ENCODE data around the gene ERC2.

GRCh38 chr3:55775366-55776154 lies 692.7 kb downstream of the ERC2 start:
- TF ChIP-seq CTCF (IDR thresholded peaks at IDR 0.05; ENCODE audit: insufficient read depth, low read length, poor library complexity, severe bottlenecking) (no peak), EZH2phosphoT487 (conservative IDR thresholded peaks at IDR 0.05; ENCODE audit: low read length) (no peak)

Data from SU-DHL-6 (cell line).